A549 treated with CORT108297 at 1 μM for 4 hours (cell line): ENCODE data around the gene RNF182. TPM values are rescaled to one million over a fixed set of nuclear protein-coding genes. Genes with fewer than 3 reads are reported as not detected.

ENCODE experiments used
- total RNA-seq: library from RNA; stranded (reverse); fragments of 200-300 nt; extraction: Qiagen RNA extraction; gene quantifications from 5 replicates; pipeline ENCODE4 v1.2.3, GENCODE V29; 2022

Gene RNF182
- total RNA-seq = 2.7 to 3.5 TPM (median 3.1 TPM) in 5 replicates

GRCh38 chr6:13924949-13925881 is at the start of gene RNF182:
RNF182 (plus strand) TSS chr6:13924952; CDS start chr6:13977120, 52,168 bp downstream.

Other genes with a start within 250 kb of the RNF182 start
- 11.2 to 16.1 TPM (median 12.9 TPM) in 5 replicates for gene RANBP9, start 213.1 kb upstream of the RNF182 start, total RNA-seq
- gene MCUR1, start 110.4 kb upstream of the RNF182 start, total RNA-seq = 8.8 to 15.5 TPM (median 13.9 TPM) in 5 replicates
- gene CD83, start 192.8 kb downstream of the RNF182 start, total RNA-seq = 1.8 to 2.6 TPM (median 2.0 TPM) in 5 replicates